GM10266 (cell line): ENCODE data around the gene CNPY2.
"Not testable (repeated sequence)": the region's sequence is repeated elsewhere in the genome, so short reads cannot be mapped to it uniquely, and the experiment has no call there.

Experiments used
- DNase-seq: peaks from one replicate; pipeline ENCODE4 v3.0.0; 2012; ENCODE audit errors: extremely low spot score
- CTCF ChIP-seq: IDR thresholded peaks from 2 replicates; pipeline ENCODE4 v1.5.1; 2012; ENCODE audit warnings: mild to moderate bottlenecking, low read depth; ENCODE audit not compliant: control insufficient read depth, insufficient read depth; ENCODE audit errors: missing control alignments

The CNPY2 gene

GRCh38 chr12:56351325-56351724, 35.5 kb upstream of the CNPY2 start:
- no peak for TF ChIP-seq CTCF
- DNase-seq, result no peak

DNA sequence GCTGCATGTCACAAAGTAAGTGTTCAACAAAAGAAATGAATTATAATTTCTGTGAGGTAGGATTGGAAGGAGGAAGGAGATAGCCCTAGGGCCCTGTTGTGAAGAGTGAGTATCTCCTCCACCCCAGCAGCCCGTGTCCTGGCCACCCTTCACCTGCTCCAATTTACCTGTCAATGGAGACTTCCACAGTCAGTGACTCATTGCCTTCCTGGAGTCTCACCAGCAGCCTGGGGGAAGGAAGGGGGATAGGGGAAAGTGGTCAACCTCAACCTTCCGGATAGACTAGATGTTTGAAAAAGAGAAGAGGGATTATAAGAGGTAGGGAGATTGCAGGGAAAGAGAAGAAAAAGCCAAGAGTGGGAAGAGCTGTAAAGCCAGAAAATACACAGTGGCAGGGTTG, 34.9 kb upstream of the CNPY2 start:
- no peak for TF ChIP-seq CTCF
- no peak for DNase-seq

GRCh38 chr12:56348776-56349175, 33.0 kb upstream of the CNPY2 start:
- no peak for TF ChIP-seq CTCF
- no peak for DNase-seq

DNA sequence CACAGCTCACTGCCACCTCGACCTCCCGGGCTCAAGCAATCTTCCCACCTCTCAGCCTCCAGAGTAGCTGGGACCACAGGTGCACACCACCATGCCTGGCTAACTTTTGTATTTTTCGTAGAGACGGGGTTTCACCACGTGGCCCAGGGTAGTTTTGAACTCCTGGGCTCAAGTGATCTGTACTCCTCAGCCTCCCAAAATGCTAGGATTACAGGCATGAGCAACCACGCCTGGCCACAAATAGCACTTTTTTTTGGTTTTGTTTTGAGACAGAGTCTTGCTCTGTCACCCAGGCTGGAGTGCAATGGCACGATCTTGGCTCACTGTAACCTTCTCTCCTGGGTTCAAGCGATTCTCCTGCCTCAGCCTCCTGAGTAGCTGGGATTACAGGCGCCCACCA, 31.5 kb upstream of the CNPY2 start:
- not testable (repeated sequence) for DNase-seq

- TF ChIP-seq CTCF, result peak; percentile 11
- no peak for DNase-seq
These were observed 30.9 kb upstream of the CNPY2 start for GRCh38 chr12:56346675-56347074.

- not testable (repeated sequence) for DNase-seq
These were observed 26.5 kb upstream of the CNPY2 start for GRCh38 chr12:56342290-56342689.

DNA sequence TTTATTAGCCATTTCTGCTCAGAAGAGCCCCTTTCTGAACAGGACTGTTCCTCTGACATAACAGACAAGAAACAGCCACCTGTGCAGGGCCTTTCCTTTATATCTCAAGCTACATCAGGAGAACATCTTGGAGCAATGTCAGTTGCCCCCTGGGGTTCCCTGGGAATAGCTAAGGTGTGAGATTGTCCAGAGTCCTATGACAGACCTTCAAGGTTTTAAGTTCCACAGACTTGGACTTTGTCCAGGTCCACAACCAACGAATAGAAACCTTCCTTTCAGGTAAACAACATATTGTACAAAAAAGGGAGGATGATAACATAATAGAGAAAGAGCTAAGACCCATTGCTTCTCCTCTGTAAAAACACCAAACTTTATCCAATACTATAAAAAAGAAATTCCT, 25.8 kb upstream of the CNPY2 start:
- no peak for TF ChIP-seq CTCF
- no peak for DNase-seq

DNA sequence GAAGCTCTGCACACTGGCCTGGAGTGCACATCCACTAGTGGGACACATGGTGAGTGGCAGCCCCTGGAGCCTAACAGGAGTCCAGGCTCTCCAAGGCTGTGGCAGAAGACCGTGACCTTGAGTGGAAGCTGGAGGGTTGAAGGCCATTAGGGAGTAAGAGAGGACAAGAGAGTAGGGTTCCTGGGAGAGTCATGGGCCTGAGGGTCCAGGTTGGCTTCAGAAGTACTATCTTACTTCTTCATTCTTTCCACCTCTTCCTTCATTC, 23.3 kb upstream of the CNPY2 start:
- no peak for TF ChIP-seq CTCF
- DNase-seq, result no peak
